ENCODE measurements around the gene DRICH1.
A peak's percentile ranks its signal among the peaks of the same experiment; 100 is the strongest.

Gene DRICH1

DNA sequence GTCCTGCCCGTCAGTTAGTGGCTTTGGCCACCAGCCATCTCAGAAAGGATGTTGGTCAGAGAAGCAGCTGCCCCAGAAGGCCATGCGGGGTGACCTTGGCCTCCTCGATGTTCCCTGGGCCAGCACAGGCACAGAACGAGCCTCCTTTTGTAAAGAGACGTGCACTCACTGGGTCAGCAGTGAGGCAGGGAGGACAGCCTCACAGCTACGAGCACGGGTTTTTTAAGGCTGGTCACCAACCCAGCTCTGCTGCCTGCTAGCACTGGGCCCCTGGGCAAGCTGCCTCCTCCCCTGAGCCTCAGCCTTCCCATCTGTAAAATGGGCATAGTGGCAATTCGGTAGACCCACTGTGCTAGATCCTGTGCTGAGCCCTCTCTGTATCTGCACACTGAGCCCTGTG lies 62.8 kb downstream of the DRICH1 start:
- 86% methylated on average over 8 of the region's 8 CpGs for WGBS (ENCODE audit: insufficient coverage)
- CTCF ChIA-PET, result interaction anchor here (1.1 to 1.5 kb wide), 2 partner anchors 10 to 11 kb away, joined by 3 read pairs; no protein-coding TSS in a partner anchor

DNA sequence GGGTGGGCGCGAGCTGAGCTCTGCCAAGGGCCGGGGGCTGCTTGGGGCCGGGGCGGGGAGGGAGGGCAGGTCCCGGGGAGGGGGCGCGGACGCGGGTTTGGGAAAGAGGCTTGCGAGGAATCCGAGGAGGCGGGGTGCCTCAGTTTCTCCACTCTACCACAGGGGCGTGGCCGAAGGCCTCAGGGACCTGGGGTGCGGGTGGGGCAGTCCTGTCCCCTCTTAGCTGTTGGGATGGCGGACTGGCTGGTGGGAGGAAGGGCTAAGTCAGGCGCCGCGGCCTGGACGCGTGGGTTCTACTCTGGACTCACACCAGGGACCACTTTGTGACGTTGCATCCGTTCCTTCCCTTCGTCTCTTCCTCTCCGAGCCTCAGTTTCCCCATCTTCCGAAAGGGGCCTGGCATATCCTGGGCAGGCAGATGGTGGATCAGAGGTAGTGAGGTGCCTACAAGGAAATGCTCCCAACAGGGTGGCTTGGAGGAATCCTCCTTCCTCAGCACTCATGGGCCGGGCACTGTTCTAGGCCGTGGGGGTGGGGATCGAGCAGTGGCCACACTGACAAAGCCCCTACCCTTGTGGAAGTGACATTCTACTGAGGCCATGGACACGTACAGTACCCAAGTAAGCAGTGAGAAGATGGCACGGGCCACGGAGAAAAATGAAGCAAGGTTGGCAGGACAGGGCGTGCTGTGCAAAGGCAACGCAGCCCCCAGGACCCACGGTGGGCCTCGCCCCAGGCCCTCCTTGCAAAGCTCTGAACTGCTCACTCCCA lies 65.2 kb downstream of the DRICH1 start:
- ChIA-PET POLR2A (interaction anchor here (0.6 kb wide), 1 partner anchor 11 kb away, joined by 3 read pairs; no protein-coding TSS in a partner anchor), CTCF (interaction anchor here (1.6 to 1.9 kb wide), 4 partner anchors 9 to 24 kb away, joined by 3 to 7 read pairs (median 6); no protein-coding TSS in a partner anchor)
- no peaks in the 10 kb centered on the region for H3K27me3 ChIP-seq (replicated peaks in 2 of 5; ENCODE audit: control insufficient read depth in 4 of 5, insufficient read depth in 5 of 5, low read length in 4 of 5)

More for the DNA sequence above, 62.8 kb downstream of the DRICH1 start:
- no peaks in the 10 kb centered on the region for H3K27me3 ChIP-seq (replicated peaks in 2 of 5; ENCODE audit: control insufficient read depth in 4 of 5, insufficient read depth in 5 of 5, low read length in 4 of 5)
- H3K4me1 ChIP-seq (ENCODE audit: control extremely low read depth in 1 of 4, control insufficient read depth in 4 of 4, insufficient read depth in 4 of 4, low read length in 3 of 4), result peaks cover 0 to 34% (median 25%) of the 10 kb centered on the region in 4 experiments
- no peaks in the 10 kb centered on the region for H3K9me3 ChIP-seq (ENCODE audit: control extremely low read depth in 1 of 5, control insufficient read depth in 4 of 5, insufficient read depth in 2 of 5, low read depth in 1 of 5, low read length in 4 of 5)
- no peak for DNase-seq
- no peak overlapping the region for H3K27ac ChIP-seq (ENCODE audit: insufficient read depth in 1 of 2, low read depth in 1 of 2, low read length in 2 of 2, poor library complexity in 1 of 2, severe bottlenecking in 2 of 2)
- no peak overlapping the region for H3K4me3 ChIP-seq (ENCODE audit: control insufficient read depth in 1 of 7, extremely low read depth in 1 of 7, insufficient read depth in 4 of 7, low read depth in 2 of 7, low read length in 6 of 7)
- POLR2A ChIA-PET, result no interaction called here
- H3K36me3 ChIP-seq (ENCODE audit: control insufficient read depth in 4 of 4, insufficient read depth in 4 of 4, low read length in 3 of 4), result peaks cover 0 to 15% (median 3%) of the 10 kb centered on the region in 4 experiments

GRCh38 chr22:23565915-23566704 lies 66.0 kb downstream of the DRICH1 start:
- H3K4me1 ChIP-seq (ENCODE audit: control extremely low read depth in 1 of 4, control insufficient read depth in 4 of 4, insufficient read depth in 4 of 4, low read length in 3 of 4), result peaks cover 0 to 45% (median 28%) of the 10 kb centered on the region in 4 experiments
- WGBS (ENCODE audit: insufficient coverage), result under 1% methylated on average over 61 of the region's 73 CpGs
- peak overlapping the region in 1 of 2 experiments; percentile 43 for H3K27ac ChIP-seq (ENCODE audit: insufficient read depth in 1 of 2, low read depth in 1 of 2, low read length in 2 of 2, poor library complexity in 1 of 2, severe bottlenecking in 2 of 2)
- H3K9me3 ChIP-seq (ENCODE audit: control extremely low read depth in 1 of 5, control insufficient read depth in 4 of 5, insufficient read depth in 2 of 5, low read depth in 1 of 5, low read length in 4 of 5), result no peaks in the 10 kb centered on the region
- POLR2A ChIA-PET, result no interaction called here
- peak overlapping the region; percentile 51 to 87 (median 68) for H3K4me3 ChIP-seq (ENCODE audit: control insufficient read depth in 1 of 7, extremely low read depth in 1 of 7, insufficient read depth in 4 of 7, low read depth in 2 of 7, low read length in 6 of 7)
- DNase-seq, result no peak
- CTCF ChIA-PET, result interaction anchor here (1.6 to 1.9 kb wide), 2 partner anchors 13 to 17 kb away, joined by 3 to 5 read pairs; no protein-coding TSS in a partner anchor
- no peaks in the 10 kb centered on the region for H3K36me3 ChIP-seq (ENCODE audit: control insufficient read depth in 4 of 4, insufficient read depth in 4 of 4, low read length in 3 of 4)
- no peaks in the 10 kb centered on the region for H3K27me3 ChIP-seq (replicated peaks in 2 of 5; ENCODE audit: control insufficient read depth in 4 of 5, insufficient read depth in 5 of 5, low read length in 4 of 5)

More for the DNA sequence above, 65.2 kb downstream of the DRICH1 start:
- Histone ChIP-seq H3K4me1 (ENCODE audit: control extremely low read depth in 1 of 4, control insufficient read depth in 4 of 4, insufficient read depth in 4 of 4, low read length in 3 of 4) (peaks cover 0 to 45% (median 28%) of the 10 kb centered on the region in 4 experiments), H3K36me3 (ENCODE audit: control insufficient read depth in 4 of 4, insufficient read depth in 4 of 4, low read length in 3 of 4) (peaks cover 0 to 3% (median 1%) of the 10 kb centered on the region in 4 experiments), H3K4me3 (ENCODE audit: control insufficient read depth in 1 of 7, extremely low read depth in 1 of 7, insufficient read depth in 4 of 7, low read depth in 2 of 7, low read length in 6 of 7) (peak overlapping the region in 4 of 7 experiments; percentile 64 to 87 (median 76)), H3K9me3 (ENCODE audit: control extremely low read depth in 1 of 5, control insufficient read depth in 4 of 5, insufficient read depth in 2 of 5, low read depth in 1 of 5, low read length in 4 of 5) (no peaks in the 10 kb centered on the region), H3K27ac (ENCODE audit: insufficient read depth in 1 of 2, low read depth in 1 of 2, low read length in 2 of 2, poor library complexity in 1 of 2, severe bottlenecking in 2 of 2) (no peak overlapping the region)
- no peak for DNase-seq
- WGBS (ENCODE audit: insufficient coverage), result 69% methylated on average over 26 of the region's 37 CpGs

- Histone ChIP-seq H3K27me3 (replicated peaks in 2 of 5; ENCODE audit: control insufficient read depth in 4 of 5, insufficient read depth in 5 of 5, low read length in 4 of 5) (no peaks in the 10 kb centered on the region), H3K9me3 (ENCODE audit: control extremely low read depth in 1 of 5, control insufficient read depth in 4 of 5, insufficient read depth in 2 of 5, low read depth in 1 of 5, low read length in 4 of 5) (no peaks in the 10 kb centered on the region), H3K4me3 (ENCODE audit: control insufficient read depth in 1 of 7, extremely low read depth in 1 of 7, insufficient read depth in 4 of 7, low read depth in 2 of 7, low read length in 6 of 7) (peak overlapping the region; percentile 51 to 87 (median 68)), H3K27ac (ENCODE audit: insufficient read depth in 1 of 2, low read depth in 1 of 2, low read length in 2 of 2, poor library complexity in 1 of 2, severe bottlenecking in 2 of 2) (peak overlapping the region in 1 of 2 experiments; percentile 43), H3K36me3 (ENCODE audit: control insufficient read depth in 4 of 4, insufficient read depth in 4 of 4, low read length in 3 of 4) (no peaks in the 10 kb centered on the region), H3K4me1 (ENCODE audit: control extremely low read depth in 1 of 4, control insufficient read depth in 4 of 4, insufficient read depth in 4 of 4, low read length in 3 of 4) (peaks cover 0 to 45% (median 28%) of the 10 kb centered on the region in 4 experiments)
- DNase-seq, result peak; percentile 58 to 67 (median 59)
- CTCF ChIA-PET, result interaction anchor here (1.1 to 1.9 kb wide), 2 partner anchors 11 to 14 kb away, joined by 4 to 5 read pairs; no protein-coding TSS in a partner anchor
- 0% methylated on average over 5 of the region's 11 CpGs for WGBS (ENCODE audit: insufficient coverage)
- POLR2A ChIA-PET, result no interaction called here
Observed at GRCh38 chr22:23565305-23565914, 66.7 kb downstream of the DRICH1 start.

GRCh38 chr22:23564276-23564675 lies 67.8 kb downstream of the DRICH1 start:
- no peak for DNase-seq
- Histone ChIP-seq H3K4me1 (ENCODE audit: control extremely low read depth in 1 of 4, control insufficient read depth in 4 of 4, insufficient read depth in 4 of 4, low read length in 3 of 4) (peaks cover 0 to 45% (median 28%) of the 10 kb centered on the region in 4 experiments), H3K27ac (ENCODE audit: insufficient read depth in 1 of 2, low read depth in 1 of 2, low read length in 2 of 2, poor library complexity in 1 of 2, severe bottlenecking in 2 of 2) (no peak overlapping the region), H3K4me3 (ENCODE audit: control insufficient read depth in 1 of 7, extremely low read depth in 1 of 7, insufficient read depth in 4 of 7, low read depth in 2 of 7, low read length in 6 of 7) (no peak overlapping the region), H3K9me3 (ENCODE audit: control extremely low read depth in 1 of 5, control insufficient read depth in 4 of 5, insufficient read depth in 2 of 5, low read depth in 1 of 5, low read length in 4 of 5) (no peaks in the 10 kb centered on the region), H3K36me3 (ENCODE audit: control insufficient read depth in 4 of 4, insufficient read depth in 4 of 4, low read length in 3 of 4) (no peaks in the 10 kb centered on the region), H3K27me3 (replicated peaks in 2 of 5; ENCODE audit: control insufficient read depth in 4 of 5, insufficient read depth in 5 of 5, low read length in 4 of 5) (no peaks in the 10 kb centered on the region)
- ChIA-PET CTCF (interaction anchor here (0.9 to 2.7 kb wide), 4 partner anchors 12 to 26 kb away, joined by 3 to 12 read pairs (median 4); partner anchors contain the start of gene IGLL1), POLR2A (no interaction called here)
- WGBS (ENCODE audit: insufficient coverage), result 74% methylated on average over 7 of the region's 7 CpGs

GRCh38 chr22:23563111-23563510 lies 69.0 kb downstream of the DRICH1 start:
- Histone ChIP-seq H3K27ac (ENCODE audit: insufficient read depth in 1 of 2, low read depth in 1 of 2, low read length in 2 of 2, poor library complexity in 1 of 2, severe bottlenecking in 2 of 2) (no peak overlapping the region), H3K27me3 (replicated peaks in 2 of 5; ENCODE audit: control insufficient read depth in 4 of 5, insufficient read depth in 5 of 5, low read length in 4 of 5) (no peaks in the 10 kb centered on the region), H3K36me3 (ENCODE audit: control insufficient read depth in 4 of 4, insufficient read depth in 4 of 4, low read length in 3 of 4) (no peaks in the 10 kb centered on the region), H3K4me3 (ENCODE audit: control insufficient read depth in 1 of 7, extremely low read depth in 1 of 7, insufficient read depth in 4 of 7, low read depth in 2 of 7, low read length in 6 of 7) (no peak overlapping the region), H3K9me3 (ENCODE audit: control extremely low read depth in 1 of 5, control insufficient read depth in 4 of 5, insufficient read depth in 2 of 5, low read depth in 1 of 5, low read length in 4 of 5) (no peaks in the 10 kb centered on the region), H3K4me1 (ENCODE audit: control extremely low read depth in 1 of 4, control insufficient read depth in 4 of 4, insufficient read depth in 4 of 4, low read length in 3 of 4) (peaks cover 0 to 38% (median 25%) of the 10 kb centered on the region in 4 experiments)
- no peak for DNase-seq
- CTCF ChIA-PET, result interaction anchor here (0.9 to 2.7 kb wide), 3 partner anchors 17 to 28 kb away, joined by 3 to 12 read pairs (median 4); partner anchors contain the start of gene IGLL1
- POLR2A ChIA-PET, result no interaction called here
- 98% methylated on average over 7 of the region's 9 CpGs for WGBS (ENCODE audit: insufficient coverage)
